PC-9 (cell line): ENCODE measurements around the gene SLC6A3.

Experiments
- EZH2 ChIP-seq: fragments of 200-600 bp; sonication (generic); IDR thresholded peaks from 2 replicates; pipeline ENCODE4 v1.8.0; 2017; ENCODE audit warnings: antibody characterized with exemption, low read depth
- TF ChIP-seq, protein P1 (sequence below): fragments of 200-600 bp; sonication (generic); conservative IDR thresholded peaks from 2 replicates; pipeline ENCODE4 v1.6.1; 2017; ENCODE audit warnings: mixed run types, antibody characterized with exemption, mild to moderate bottlenecking, moderate library complexity

DNA sequence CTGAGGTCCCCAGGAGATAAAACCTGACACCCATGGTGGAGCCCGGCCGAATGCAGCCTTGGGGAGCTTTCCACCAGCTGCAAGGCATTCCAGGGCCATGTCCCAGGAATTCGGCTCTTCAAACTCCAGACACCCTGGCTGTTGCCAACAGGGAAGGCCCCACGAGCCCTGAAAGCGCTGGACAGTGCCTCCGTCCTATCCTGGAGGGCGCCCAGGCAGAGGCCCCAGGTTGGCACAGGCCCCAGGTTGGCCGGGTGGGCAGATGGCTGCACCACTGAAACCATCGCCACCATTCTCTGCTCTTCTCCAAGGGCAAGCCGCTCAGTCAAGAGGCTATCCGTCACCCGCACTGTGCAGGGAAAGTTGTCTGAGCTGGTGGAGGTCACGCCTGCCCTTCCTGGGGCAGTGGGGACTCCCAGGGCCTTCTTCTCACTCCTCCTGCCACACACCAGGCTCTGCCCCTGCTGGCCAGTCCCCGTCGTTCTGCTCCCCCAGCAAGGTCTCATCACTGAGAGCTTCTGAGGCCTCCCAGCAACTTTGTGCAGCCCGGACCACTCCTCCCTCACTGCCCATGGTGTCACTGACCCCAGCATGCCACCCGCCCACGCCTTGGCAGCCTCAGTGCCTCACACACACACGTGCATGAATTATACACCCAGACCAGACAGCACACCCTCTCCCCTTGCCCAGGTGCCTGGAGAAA, 21.2 kb downstream of the SLC6A3 start:
- TF ChIP-seq, protein P1, sequence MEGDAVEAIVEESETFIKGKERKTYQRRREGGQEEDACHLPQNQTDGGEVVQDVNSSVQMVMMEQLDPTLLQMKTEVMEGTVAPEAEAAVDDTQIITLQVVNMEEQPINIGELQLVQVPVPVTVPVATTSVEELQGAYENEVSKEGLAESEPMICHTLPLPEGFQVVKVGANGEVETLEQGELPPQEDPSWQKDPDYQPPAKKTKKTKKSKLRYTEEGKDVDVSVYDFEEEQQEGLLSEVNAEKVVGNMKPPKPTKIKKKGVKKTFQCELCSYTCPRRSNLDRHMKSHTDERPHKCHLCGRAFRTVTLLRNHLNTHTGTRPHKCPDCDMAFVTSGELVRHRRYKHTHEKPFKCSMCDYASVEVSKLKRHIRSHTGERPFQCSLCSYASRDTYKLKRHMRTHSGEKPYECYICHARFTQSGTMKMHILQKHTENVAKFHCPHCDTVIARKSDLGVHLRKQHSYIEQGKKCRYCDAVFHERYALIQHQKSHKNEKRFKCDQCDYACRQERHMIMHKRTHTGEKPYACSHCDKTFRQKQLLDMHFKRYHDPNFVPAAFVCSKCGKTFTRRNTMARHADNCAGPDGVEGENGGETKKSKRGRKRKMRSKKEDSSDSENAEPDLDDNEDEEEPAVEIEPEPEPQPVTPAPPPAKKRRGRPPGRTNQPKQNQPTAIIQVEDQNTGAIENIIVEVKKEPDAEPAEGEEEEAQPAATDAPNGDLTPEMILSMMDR: no peak
- TF ChIP-seq EZH2: no peak
